Stimulated activated effector memory CD8-positive, alpha-beta T cell treated with anti-CD3 and anti-CD28 coated beads, Interleukin-12 subunit alpha, Interleukin-12 subunit beta, amount 100 ng/mL, for 72 hours (primary cell): ENCODE measurements around the gene SPATA1.

Experiments
- ATAC-seq: fragments of 150-1000 bp; cut with Tn5 transposase; 2 replicates; pipeline ENCODE4 v1.10.0; 2021
- DNase-seq, 2 donors: peaks; one replicate each; pipeline ENCODE4 v3.0.0; 2021 to 2022; ENCODE audit warnings: low spot score in 2 of 2
- H3K27ac Mint-ChIP-seq: one replicate; pipeline ENCODE4 v1.8.0; 2022; ENCODE audit warnings: mild to moderate bottlenecking, mixed read lengths
- H3K36me3 Mint-ChIP-seq: one replicate; pipeline ENCODE4 v1.8.0; 2022; ENCODE audit warnings: mild to moderate bottlenecking, mixed read lengths
- H3K4me1 Mint-ChIP-seq: one replicate; pipeline ENCODE4 v1.8.0; 2022; ENCODE audit warnings: mixed read lengths
- H3K4me3 Mint-ChIP-seq: one replicate; pipeline ENCODE4 v1.8.0; 2022; ENCODE audit warnings: mild to moderate bottlenecking, mixed read lengths
- H3K9me3 Mint-ChIP-seq: one replicate; pipeline ENCODE4 v1.8.0; 2022; ENCODE audit warnings: mixed read lengths

Gene SPATA1, protein sequence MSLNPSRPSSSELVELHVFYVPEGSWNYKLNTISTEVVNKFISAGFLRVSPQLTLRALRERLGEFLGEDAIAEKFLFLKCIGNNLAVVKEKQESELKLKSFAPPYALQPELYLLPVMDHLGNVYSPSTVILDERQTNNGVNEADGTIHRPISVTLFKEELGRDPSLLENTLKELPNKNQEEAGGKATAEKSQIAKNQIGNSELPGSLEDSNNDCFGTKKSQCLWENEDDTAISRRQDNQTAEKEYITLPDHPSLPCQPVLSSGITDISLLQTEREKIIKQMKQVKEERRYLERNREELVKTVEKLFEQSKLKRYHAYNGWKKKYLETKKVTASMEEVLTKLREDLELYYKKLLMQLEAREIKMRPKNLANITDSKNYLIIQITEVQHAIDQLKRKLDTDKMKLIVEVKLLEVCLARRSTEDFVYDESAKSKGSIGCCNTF

GRCh38 chr1:84506002-84506728 lies at the start of gene SPATA1, which contains the start of gene GNG5:
TSS of gene SPATA1 (plus strand) at chr1:84506386. CDS start at chr1:84516360, 9,974 bp downstream.
TSS of gene GNG5 (minus strand) at chr1:84506581. CDS start at chr1:84506091, 490 bp downstream.
- peak; percentile 94 to 99 for DNase-seq
- Mint-ChIP-seq H3K27ac (peak within 1 kb of the TSS; percentile 98), H3K4me3 (peak within 1 kb of the TSS; percentile 94), H3K4me1 (peaks cover 26% of the 10 kb centered on the region), H3K36me3 (peaks cover 44% of the 10 kb centered on the region), H3K9me3 (no peaks in the 10 kb centered on the region)
- peak; percentile 93 for ATAC-seq

- Mint-ChIP-seq H3K9me3 (no peaks in the 10 kb centered on the region), H3K4me1 (no peaks in the 10 kb centered on the region), H3K27ac (no peak overlapping the region), H3K4me3 (no peak overlapping the region), H3K36me3 (no peaks in the 10 kb centered on the region)
- ATAC-seq = no peak
- no peak for DNase-seq
These were observed 44.1 kb upstream of the SPATA1 start for GRCh38 chr1:84462118-84462517.

DNA sequence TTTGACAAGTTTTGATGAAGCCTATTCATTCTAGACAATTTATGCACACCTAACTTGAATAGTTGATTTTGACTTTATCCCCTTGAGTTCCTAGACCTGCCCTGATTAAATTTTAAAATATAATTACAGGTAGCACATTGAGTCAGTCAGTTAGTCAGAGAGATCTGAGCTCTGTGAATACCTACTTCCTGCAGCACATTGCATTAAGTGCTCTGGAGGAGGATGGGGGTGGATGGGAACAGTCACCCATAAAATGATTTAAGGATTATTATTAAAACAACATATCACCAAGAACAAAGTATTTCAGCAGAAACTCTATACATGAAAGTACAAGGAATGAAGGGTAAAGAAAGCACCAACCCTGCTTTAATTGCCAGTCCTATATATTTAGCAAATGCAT lies 38.9 kb upstream of the SPATA1 start:
- Mint-ChIP-seq H3K36me3 (no peaks in the 10 kb centered on the region), H3K9me3 (no peaks in the 10 kb centered on the region), H3K4me3 (no peak overlapping the region), H3K27ac (no peak overlapping the region), H3K4me1 (no peaks in the 10 kb centered on the region)
- ATAC-seq = no peak
- DNase-seq = no peak

DNA sequence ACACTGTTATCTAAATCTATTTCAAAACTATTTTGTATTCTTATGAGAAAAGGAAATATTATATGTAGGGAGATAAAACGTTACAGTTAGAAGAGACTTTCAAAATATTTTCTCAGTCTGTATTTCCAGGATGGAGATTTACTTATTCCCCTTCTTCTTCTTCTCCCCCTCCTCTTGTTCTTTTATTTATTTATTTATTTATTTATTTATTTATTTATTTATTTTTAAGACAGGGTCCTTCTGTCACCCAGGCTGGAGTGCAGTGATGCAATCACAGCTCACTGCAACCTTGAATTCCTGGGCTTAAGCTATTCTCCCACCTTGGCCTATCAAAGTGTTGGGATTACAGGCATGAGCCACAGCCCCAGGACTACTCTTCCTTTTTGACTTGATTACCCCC lies 30.0 kb upstream of the SPATA1 start:
- peaks cover 18% of the 10 kb centered on the region for H3K36me3 Mint-ChIP-seq
- H3K4me3 Mint-ChIP-seq = no peak overlapping the region
- no peak for DNase-seq
- H3K9me3 Mint-ChIP-seq = peaks cover 7% of the 10 kb centered on the region
- no peak overlapping the region for H3K27ac Mint-ChIP-seq
- ATAC-seq = no peak
- H3K4me1 Mint-ChIP-seq = peaks cover 15% of the 10 kb centered on the region

DNA sequence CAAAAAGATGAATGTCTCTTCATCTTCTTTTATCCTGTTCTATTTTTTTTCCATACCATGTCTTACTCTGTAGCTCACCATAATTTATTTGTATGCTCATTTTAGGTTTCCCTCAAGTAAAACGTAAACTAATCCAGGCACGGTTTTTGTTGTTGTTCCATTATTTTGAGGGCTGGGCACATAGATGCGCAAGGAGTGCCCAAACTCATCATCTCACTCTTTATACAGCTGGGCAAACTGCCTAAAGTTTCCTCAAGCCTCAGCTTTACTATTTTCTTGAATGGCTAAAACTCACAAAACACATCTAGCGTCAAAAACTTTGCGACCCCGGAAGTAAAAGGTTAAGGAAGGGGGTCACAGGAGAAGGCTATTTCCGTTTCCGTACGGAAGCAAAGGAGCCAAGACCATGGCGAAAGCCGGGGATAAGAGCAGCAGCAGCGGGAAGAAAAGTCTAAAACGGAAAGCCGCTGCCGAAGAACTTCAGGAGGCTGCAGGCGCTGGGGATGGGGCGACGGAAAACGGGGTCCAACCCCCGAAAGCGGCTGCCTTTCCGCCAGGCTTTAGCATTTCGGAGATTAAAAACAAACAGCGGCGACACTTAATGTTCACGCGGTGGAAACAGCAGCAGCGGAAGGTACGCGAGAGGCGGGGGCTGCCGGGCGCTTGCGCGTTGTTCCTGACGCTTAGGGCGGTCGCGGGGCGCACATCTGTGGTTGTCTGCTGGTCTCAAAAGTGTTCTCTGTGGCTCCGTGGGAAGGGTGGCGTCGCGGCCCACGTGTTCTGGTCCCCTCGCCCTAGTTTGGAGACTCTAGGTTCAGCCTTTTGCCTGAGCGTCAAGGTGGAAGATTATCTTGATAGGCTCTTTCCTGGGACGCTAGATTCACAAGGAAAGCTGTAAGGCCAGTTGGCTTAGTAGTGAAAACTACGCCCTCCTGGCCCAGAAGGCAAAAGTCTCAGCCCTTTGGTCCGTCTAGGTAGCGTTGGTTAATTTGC lies 27.0 kb upstream of the SPATA1 start, which contains the start of gene RPF1:
TSS of gene RPF1 (plus strand) at position 391 of the 993 bp plus-strand sequence. CDS start at position 407, 16 bp downstream.
- H3K9me3 Mint-ChIP-seq = peaks cover 7% of the 10 kb centered on the region
- H3K4me3 Mint-ChIP-seq = peak within 1 kb of the TSS; percentile 93
- DNase-seq (peak; percentile 57 to 89), ATAC-seq (peak; percentile 97)
- H3K27ac Mint-ChIP-seq = peak within 1 kb of the TSS; percentile 97
- H3K4me1 Mint-ChIP-seq = peaks cover 35% of the 10 kb centered on the region
- H3K36me3 Mint-ChIP-seq = peaks cover 47% of the 10 kb centered on the region

- DNase-seq (no peak), ATAC-seq (peak; percentile 61)
- Mint-ChIP-seq H3K4me1 (peaks cover 35% of the 10 kb centered on the region), H3K36me3 (peaks cover 56% of the 10 kb centered on the region), H3K4me3 (peak overlapping the region; percentile 93), H3K9me3 (peaks cover 7% of the 10 kb centered on the region), H3K27ac (peak overlapping the region; percentile 97)
These were observed 26.2 kb upstream of the SPATA1 start for GRCh38 chr1:84479998-84480397.

DNA sequence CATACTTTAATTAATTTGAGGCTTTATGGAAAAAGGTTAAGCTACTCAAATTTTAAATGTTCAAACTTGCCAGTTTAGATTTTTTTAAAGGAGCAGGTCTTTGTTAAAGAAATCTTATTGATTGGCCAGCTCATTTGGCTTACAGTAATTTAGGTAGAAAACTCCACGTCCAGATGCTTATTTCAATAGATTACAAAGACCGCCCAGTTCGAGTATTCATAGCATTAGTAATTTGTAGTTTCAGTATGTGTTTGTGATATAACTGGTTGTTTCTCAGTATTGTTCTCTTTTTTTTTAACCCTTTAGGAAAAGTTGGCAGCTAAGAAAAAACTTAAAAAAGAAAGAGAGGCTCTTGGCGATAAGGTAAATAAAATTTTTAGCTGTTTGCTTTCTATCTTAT lies 25.5 kb upstream of the SPATA1 start:
- Mint-ChIP-seq H3K36me3 (peaks cover 62% of the 10 kb centered on the region), H3K4me3 (peak overlapping the region; percentile 93), H3K4me1 (peaks cover 36% of the 10 kb centered on the region)

DNA sequence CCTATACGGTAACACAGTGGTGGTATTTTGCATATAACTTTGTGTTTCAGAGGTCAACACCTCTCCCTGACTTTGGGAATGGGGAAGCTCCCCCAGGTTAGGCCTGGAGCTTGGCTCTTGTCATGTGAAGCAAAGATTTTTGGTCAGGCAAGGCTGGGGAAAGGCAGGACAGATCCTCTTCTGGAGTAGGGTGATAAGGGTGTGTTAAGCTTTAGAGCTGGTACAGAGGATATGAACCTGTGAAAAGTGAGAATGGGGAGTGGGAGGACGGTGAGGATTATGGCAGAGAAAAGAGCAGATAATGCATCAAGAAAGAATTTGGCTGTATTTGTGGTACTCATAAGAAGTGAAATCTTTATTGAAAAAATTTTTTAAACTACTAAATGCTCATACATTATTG lies 24.9 kb upstream of the SPATA1 start:
- Mint-ChIP-seq H3K27ac (no peak overlapping the region), H3K36me3 (peaks cover 69% of the 10 kb centered on the region), H3K4me1 (peaks cover 42% of the 10 kb centered on the region), H3K4me3 (peak overlapping the region; percentile 93), H3K9me3 (peaks cover 7% of the 10 kb centered on the region)
- ATAC-seq = no peak
- no peak for DNase-seq

More for the DNA sequence above, 25.5 kb upstream of the SPATA1 start:
- H3K27ac Mint-ChIP-seq = no peak overlapping the region
- ATAC-seq = peak; percentile 55
- H3K9me3 Mint-ChIP-seq = peaks cover 7% of the 10 kb centered on the region
- DNase-seq = no peak

GRCh38 chr1:84488107-84488506 lies 18.1 kb upstream of the SPATA1 start:
- Mint-ChIP-seq H3K4me3 (no peak overlapping the region), H3K9me3 (no peaks in the 10 kb centered on the region), H3K27ac (no peak overlapping the region), H3K4me1 (peaks cover 26% of the 10 kb centered on the region), H3K36me3 (peaks cover 90% of the 10 kb centered on the region)
- no peak for DNase-seq
- ATAC-seq = no peak

DNA sequence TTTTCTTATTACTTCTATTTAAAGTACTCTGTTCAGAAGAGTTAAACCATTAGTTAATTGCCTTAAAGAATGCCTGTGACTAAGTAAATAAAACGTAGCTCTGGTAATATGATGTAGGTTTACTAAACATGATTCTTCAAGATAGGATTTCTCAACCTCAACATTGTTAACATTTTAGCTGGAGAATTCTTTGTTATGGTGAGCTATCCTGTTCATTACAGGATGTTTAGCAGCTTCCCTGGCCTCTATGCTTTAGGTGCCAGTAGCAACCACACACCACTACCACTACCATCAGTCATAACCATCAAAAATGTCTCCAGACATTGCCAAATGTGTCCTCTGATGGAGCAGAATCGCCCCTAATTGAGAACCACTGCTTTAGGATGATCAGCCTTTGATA lies 16.4 kb upstream of the SPATA1 start:
- no peak overlapping the region for H3K27ac Mint-ChIP-seq
- no peaks in the 10 kb centered on the region for H3K9me3 Mint-ChIP-seq
- ATAC-seq = no peak
- H3K4me1 Mint-ChIP-seq = peaks cover 24% of the 10 kb centered on the region
- no peak overlapping the region for H3K4me3 Mint-ChIP-seq
- no peak for DNase-seq
- H3K36me3 Mint-ChIP-seq = peaks cover 86% of the 10 kb centered on the region

- Mint-ChIP-seq H3K4me3 (no peak overlapping the region), H3K4me1 (peaks cover 10% of the 10 kb centered on the region), H3K27ac (peak overlapping the region; percentile 80), H3K36me3 (peaks cover 92% of the 10 kb centered on the region), H3K9me3 (no peaks in the 10 kb centered on the region)
- DNase-seq = no peak
- no peak for ATAC-seq
These were observed 13.5 kb upstream of the SPATA1 start for GRCh38 chr1:84492726-84493125.

DNA sequence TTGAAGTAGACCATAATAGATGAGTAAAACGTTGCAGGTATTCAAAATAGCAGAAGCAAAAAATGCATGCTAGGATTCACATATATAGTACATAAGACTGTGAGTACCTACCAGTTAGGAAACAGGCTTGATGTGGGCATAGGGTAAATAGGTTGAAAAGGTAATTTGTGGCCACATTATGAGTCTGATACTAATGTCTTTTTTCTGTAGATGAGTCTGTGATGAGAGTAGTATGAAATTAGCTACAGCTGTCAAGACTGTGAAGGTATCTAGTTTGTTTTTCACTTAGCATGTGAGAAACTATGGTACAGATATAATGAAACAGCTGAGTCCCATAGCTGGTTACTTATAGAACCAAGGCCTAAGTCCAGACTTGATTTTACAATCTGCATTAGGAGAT lies 12.4 kb upstream of the SPATA1 start:
- Mint-ChIP-seq H3K9me3 (no peaks in the 10 kb centered on the region), H3K27ac (no peak overlapping the region), H3K36me3 (peaks cover 95% of the 10 kb centered on the region), H3K4me1 (peaks cover 10% of the 10 kb centered on the region), H3K4me3 (no peak overlapping the region)
- ATAC-seq (peak; percentile 61), DNase-seq (no peak)

DNA sequence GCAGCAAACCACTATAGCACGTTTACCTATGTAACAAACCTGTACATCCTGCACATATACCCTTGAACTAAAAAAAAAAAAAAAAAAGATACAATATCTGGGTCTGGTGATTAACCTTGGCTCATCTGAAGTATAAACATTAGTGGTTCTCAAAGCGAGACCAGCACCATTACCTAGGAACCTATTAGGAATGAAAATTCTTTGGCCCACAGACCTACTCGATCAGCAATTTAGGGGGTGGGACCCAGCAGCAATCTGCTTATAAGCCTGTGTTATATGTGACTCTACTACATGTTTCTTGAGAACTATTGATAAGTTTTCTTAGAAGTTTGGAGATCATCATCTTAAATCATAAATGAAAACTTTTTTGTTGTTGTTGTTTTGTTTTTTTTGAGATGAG lies 9.7 kb upstream of the SPATA1 start:
- no peak overlapping the region for H3K4me3 Mint-ChIP-seq
- no peaks in the 10 kb centered on the region for H3K9me3 Mint-ChIP-seq
- DNase-seq (no peak), ATAC-seq (no peak)
- peaks cover 96% of the 10 kb centered on the region for H3K36me3 Mint-ChIP-seq
- H3K4me1 Mint-ChIP-seq = peaks cover 10% of the 10 kb centered on the region
- H3K27ac Mint-ChIP-seq = no peak overlapping the region

- Mint-ChIP-seq H3K4me1 (peaks cover 14% of the 10 kb centered on the region), H3K9me3 (no peaks in the 10 kb centered on the region), H3K27ac (peak overlapping the region; percentile 26), H3K4me3 (no peak overlapping the region), H3K36me3 (peaks cover 95% of the 10 kb centered on the region)
- ATAC-seq = no peak
- no peak for DNase-seq
These were observed 8.4 kb upstream of the SPATA1 start for GRCh38 chr1:84497631-84498275.
